ENCODE data around the gene FAM98C. TPM values are rescaled to one million over a fixed set of nuclear protein-coding genes. Genes with fewer than 3 reads are reported as not detected.
A peak's percentile ranks its signal among the peaks of the same experiment; 100 is the strongest.

The FAM98C gene
- total RNA-seq, 3 donors from 2014 or later, result 24.1 to 42.3 (median 30.1) TPM

DNA sequence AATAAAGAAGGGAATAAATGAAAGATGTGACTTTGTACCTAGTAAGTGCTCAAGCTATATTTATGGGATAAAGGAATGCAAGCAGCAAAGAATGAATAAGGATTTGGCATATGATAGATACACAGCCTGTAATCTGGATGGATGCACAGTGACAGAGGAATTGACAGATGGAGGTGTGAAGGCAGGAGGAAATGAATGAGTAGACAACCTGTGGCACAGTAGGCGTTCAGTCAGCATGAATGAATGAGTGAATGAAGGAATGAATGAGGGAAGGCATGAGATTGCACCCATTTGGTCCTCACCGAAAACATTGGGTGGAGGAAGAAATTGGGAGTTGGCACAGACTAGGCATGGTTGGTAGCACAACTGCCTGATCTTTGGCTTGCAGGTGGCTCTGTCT, 33.3 kb upstream of the FAM98C start:
- ATAC-seq (no peak), DNase-seq (no peak)
- Histone ChIP-seq H3K9me3 (peaks cover 3% of the 10 kb centered on the region), H3K4me1 (ENCODE audit: low read depth) (no peaks in the 10 kb centered on the region), H3K36me3 (ENCODE audit: low read depth) (peaks cover 4% of the 10 kb centered on the region), H3K4me3 (no peak overlapping the region)
- intact Hi-C loops (cut with DNase I, micrococcal nuclease), result no loop called here
- TF ChIP-seq, protein P1, sequence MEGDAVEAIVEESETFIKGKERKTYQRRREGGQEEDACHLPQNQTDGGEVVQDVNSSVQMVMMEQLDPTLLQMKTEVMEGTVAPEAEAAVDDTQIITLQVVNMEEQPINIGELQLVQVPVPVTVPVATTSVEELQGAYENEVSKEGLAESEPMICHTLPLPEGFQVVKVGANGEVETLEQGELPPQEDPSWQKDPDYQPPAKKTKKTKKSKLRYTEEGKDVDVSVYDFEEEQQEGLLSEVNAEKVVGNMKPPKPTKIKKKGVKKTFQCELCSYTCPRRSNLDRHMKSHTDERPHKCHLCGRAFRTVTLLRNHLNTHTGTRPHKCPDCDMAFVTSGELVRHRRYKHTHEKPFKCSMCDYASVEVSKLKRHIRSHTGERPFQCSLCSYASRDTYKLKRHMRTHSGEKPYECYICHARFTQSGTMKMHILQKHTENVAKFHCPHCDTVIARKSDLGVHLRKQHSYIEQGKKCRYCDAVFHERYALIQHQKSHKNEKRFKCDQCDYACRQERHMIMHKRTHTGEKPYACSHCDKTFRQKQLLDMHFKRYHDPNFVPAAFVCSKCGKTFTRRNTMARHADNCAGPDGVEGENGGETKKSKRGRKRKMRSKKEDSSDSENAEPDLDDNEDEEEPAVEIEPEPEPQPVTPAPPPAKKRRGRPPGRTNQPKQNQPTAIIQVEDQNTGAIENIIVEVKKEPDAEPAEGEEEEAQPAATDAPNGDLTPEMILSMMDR (IDR thresholded peaks at IDR 0.05), result no peak

DNA sequence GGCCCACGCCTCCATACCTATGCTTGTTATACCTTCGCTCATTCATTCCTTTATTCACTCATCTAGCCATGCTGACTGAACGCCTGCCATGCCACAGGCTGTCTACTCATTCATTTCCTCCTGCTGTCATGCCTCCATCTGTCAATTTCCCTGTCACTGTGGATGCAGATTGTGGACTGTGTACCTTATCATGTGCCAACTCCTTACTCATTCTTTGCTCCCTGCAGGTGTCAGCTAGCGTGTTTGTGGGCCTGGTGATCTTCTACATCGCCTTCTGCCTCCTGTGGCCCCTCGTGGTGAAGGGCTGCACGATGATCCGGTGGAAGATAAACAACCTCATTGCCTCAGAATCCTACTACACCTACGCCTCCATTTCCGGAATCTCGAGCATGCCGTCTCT, 32.6 kb upstream of the FAM98C start:
- Histone ChIP-seq H3K4me1 (ENCODE audit: low read depth) (peaks cover 2% of the 10 kb centered on the region), H3K4me3 (no peak overlapping the region), H3K36me3 (ENCODE audit: low read depth) (peaks cover 5% of the 10 kb centered on the region), H3K9me3 (no peaks in the 10 kb centered on the region)
- DNase-seq, result no peak
- intact Hi-C loops (cut with DNase I, micrococcal nuclease), result no loop called here
- ATAC-seq, result no peak
- TF ChIP-seq, protein P1 (IDR thresholded peaks at IDR 0.05), result no peak

DNA sequence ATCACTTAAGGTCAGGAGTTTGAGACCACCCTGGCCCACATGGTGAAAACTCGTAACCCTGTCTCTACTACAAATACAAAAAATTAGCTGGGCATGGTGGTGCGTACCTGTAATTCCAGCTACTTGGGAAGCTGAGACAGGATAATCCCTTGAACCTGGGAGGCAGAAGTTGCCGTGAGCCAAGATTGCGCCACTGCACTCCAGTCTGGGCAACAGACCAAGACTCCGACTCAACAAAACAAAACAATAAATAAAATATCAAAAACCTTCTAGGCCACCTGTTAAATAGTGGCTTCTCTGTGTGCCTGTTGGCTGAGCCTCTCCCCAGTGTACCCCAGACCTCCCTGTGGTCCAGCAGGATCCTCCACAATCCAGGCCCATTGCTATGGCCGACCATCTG, 31.8 kb upstream of the FAM98C start:
- Histone ChIP-seq H3K9me3 (no peaks in the 10 kb centered on the region), H3K36me3 (ENCODE audit: low read depth) (peaks cover 5% of the 10 kb centered on the region), H3K4me3 (no peak overlapping the region), H3K4me1 (ENCODE audit: low read depth) (peaks cover 9% of the 10 kb centered on the region)
- no peak for ATAC-seq
- DNase-seq, result no peak
- TF ChIP-seq, protein P1 (IDR thresholded peaks at IDR 0.05), result no peak
- intact Hi-C loops (cut with DNase I, micrococcal nuclease), result no loop called here

DNA sequence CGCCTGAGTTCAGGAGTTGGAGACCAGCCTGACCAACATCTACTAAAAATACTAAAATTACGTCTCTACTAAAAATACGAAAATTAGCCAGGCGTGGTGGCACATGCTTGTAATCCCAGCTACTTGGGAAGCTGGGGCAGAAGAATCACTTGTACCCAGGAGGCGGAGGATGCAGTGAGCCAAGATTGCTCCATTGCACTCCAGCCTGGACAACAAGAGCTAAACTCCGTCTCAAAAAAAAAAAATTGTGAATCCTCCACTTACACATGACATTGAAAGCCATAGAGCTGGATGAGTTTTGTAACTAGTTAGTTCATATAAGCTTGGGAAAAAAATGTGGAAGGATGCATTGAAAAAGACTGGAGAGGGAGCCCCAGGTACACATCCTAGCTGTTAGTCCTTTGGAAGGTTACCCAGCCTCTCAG, 29.0 kb upstream of the FAM98C start:
- peak overlapping the region; percentile 83 for H3K4me3 ChIP-seq

DNA sequence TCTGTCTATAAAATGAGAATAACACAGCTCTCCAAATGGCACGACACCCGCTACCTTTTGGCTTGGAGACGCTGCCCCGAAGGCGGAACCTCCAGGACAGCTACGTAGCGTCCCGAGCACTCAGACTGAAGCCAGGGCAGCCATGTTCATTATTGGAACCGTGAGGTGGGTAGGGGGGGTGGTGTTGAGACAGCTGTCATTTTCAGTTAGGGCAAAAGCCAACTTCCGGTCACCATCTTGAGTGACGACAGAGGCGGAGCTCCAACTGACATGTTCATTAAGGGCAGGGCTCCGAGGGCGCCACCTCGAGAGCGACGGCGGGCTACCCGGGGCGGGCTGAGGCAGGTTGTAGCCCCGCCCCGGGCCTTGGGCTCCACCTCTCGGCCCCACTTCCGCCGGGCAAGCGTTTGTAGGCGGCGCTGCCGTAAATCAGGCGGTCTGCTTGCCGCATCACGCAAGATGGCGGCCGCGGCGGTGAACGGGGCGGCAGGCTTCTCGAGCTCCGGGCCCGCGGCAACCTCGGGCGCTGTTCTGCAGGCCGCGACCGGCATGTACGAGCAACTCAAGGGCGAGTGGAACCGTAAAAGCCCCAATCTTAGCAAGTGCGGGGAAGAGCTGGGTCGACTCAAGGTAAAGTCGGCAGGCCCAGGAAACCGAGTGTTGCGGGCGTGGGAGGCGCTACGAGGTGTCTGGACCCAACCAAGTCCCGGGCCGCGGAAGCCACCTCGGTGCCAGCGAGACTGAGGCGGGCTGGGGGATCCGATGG, 28.4 kb upstream of the FAM98C start, which contains the start of gene PSMD8:
TSS of gene PSMD8 (plus strand) at position 240 of the 766 bp plus-strand sequence. CDS start at position 271, 31 bp downstream.
- Histone ChIP-seq H3K4me1 (ENCODE audit: low read depth) (peaks cover 13% of the 10 kb centered on the region), H3K9me3 (no peaks in the 10 kb centered on the region), H3K4me3 (peak within 1 kb of the TSS; percentile 83), H3K36me3 (ENCODE audit: low read depth) (peaks cover 5% of the 10 kb centered on the region)
- TF ChIP-seq, protein P1 (IDR thresholded peaks at IDR 0.05), result peak; percentile 36
- ATAC-seq, result peak; percentile 99
- peak; percentile 99 to 100 (median 99) for DNase-seq
- intact Hi-C loops (cut with DNase I, micrococcal nuclease), result no loop called here

More for the DNA sequence above, 29.0 kb upstream of the FAM98C start:
- TF ChIP-seq, protein P1 (IDR thresholded peaks at IDR 0.05), result no peak
- no peaks in the 10 kb centered on the region for H3K9me3 ChIP-seq
- H3K4me1 ChIP-seq (ENCODE audit: low read depth), result peaks cover 13% of the 10 kb centered on the region
- no peak for ATAC-seq
- intact Hi-C loops (cut with DNase I, micrococcal nuclease), result no loop called here
- peak in 1 of 3 donors; percentile 12 for DNase-seq
- H3K36me3 ChIP-seq (ENCODE audit: low read depth), result peaks cover 5% of the 10 kb centered on the region
